ENCODE data around the gene FAM32A. TPM values are rescaled to one million over a fixed set of nuclear protein-coding genes. Genes with fewer than 3 reads are reported as not detected.

Gene FAM32A
- total and polyA plus RNA-seq, 10 of the 15 experiments (the other 5 are each of a cell fraction or from before 2014, with no cell fraction given), result 33.3 to 116 (median 71.9) TPM

GRCh38 chr19:16166417-16166816, 18.8 kb upstream of the FAM32A start:
- H3K4me3 ChIP-seq, result no peak overlapping the region
- DNase-seq (ENCODE audit: low read depth, low spot score) (no peak), FAIRE-seq (no peak), ATAC-seq (no peak)
- no peak overlapping the region for H2AFZ ChIP-seq (ENCODE audit: control insufficient read depth, low read depth, low read length)
- H3K9me3 ChIP-seq (replicated peaks; ENCODE audit: control insufficient read depth, insufficient read depth, low read length), result no peaks in the 10 kb centered on the region; the same call in 2 of the 3 replicates
- intact Hi-C loops (cut with micrococcal nuclease; ENCODE audit: unreplicated experiment), result no loop called here
- 100% methylated on average over 1 of the region's 1 CpG for WGBS (ENCODE audit: insufficient coverage, insufficient replicate concordance, low lambda C conversion rate, missing lambda C conversion rate)
- in situ Hi-C loops (cut with MboI), result no loop called here
- BruUV-seq (replicated peaks), result no TSS peak
- no peaks in the 10 kb centered on the region for H4K20me1 ChIP-seq (ENCODE audit: control insufficient read depth, insufficient read depth)
- H3K4me2 ChIP-seq (ENCODE audit: control insufficient read depth, insufficient read depth), result no peak overlapping the region
- RAD21 ChIA-PET (ENCODE audit: unreplicated experiment), result no interaction called here
- TF ChIP-seq RFX5 (IDR thresholded peaks at IDR 0.05; ENCODE audit: low read depth, low read length) (no peak), SMAD1 (IDR thresholded peaks at IDR 0.05; ENCODE audit: low read depth, partially characterized antibody) (no peak), ZNF24 (IDR thresholded peaks at IDR 0.05) (peak; percentile 78)
- H3K36me3 ChIP-seq (ENCODE audit: control insufficient read depth in 2 of 2, insufficient read depth in 2 of 2, low read length in 1 of 2), result no peaks in the 10 kb centered on the region
- CTCF ChIA-PET, result no interaction called here
- SMC1A ChIA-PET (ENCODE audit: uncharacterized antibody, unreplicated experiment), result no interaction called here
- no peaks in the 10 kb centered on the region for H3K27me3 ChIP-seq (replicated peaks in 1 of 2; ENCODE audit: control insufficient read depth in 2 of 2, insufficient read depth in 2 of 2, low read length in 1 of 2)
- H3K4me1 ChIP-seq (ENCODE audit: control insufficient read depth, insufficient read depth, low read length), result peaks cover 4% of the 10 kb centered on the region; the same call in 1 of the 2 replicates
- no peak overlapping the region for H3K27ac ChIP-seq (ENCODE audit: control insufficient read depth, insufficient read depth)
- POLR2A ChIA-PET, result no interaction called here
- H3K9ac ChIP-seq (ENCODE audit: control insufficient read depth, insufficient read depth, low read length), result no peak overlapping the region
- no peaks in the 10 kb centered on the region for H3K79me2 ChIP-seq (ENCODE audit: control insufficient read depth, insufficient read depth, low read length)

GRCh38 chr19:16167055-16167454, 18.2 kb upstream of the FAM32A start:
- Histone ChIP-seq H2AFZ (ENCODE audit: control insufficient read depth, low read depth, low read length) (no peak overlapping the region), H3K79me2 (ENCODE audit: control insufficient read depth, insufficient read depth, low read length) (no peaks in the 10 kb centered on the region), H3K27me3 (replicated peaks in 1 of 2; ENCODE audit: control insufficient read depth in 2 of 2, insufficient read depth in 2 of 2, low read length in 1 of 2) (no peaks in the 10 kb centered on the region), H4K20me1 (ENCODE audit: control insufficient read depth, insufficient read depth) (no peaks in the 10 kb centered on the region), H3K36me3 (ENCODE audit: control insufficient read depth in 2 of 2, insufficient read depth in 2 of 2, low read length in 1 of 2) (no peaks in the 10 kb centered on the region), H3K27ac (ENCODE audit: control insufficient read depth, insufficient read depth) (no peak overlapping the region), H3K4me1 (ENCODE audit: control insufficient read depth, insufficient read depth, low read length) (peaks cover 4% of the 10 kb centered on the region; the same call in 1 of the 2 replicates), H3K4me3 (no peak overlapping the region), H3K4me2 (ENCODE audit: control insufficient read depth, insufficient read depth) (no peak overlapping the region), H3K9me3 (replicated peaks; ENCODE audit: control insufficient read depth, insufficient read depth, low read length) (no peaks in the 10 kb centered on the region; the same call in 2 of the 3 replicates), H3K9ac (ENCODE audit: control insufficient read depth, insufficient read depth, low read length) (no peak overlapping the region)
- CTCF ChIA-PET, result no interaction called here
- intact Hi-C loops (cut with micrococcal nuclease; ENCODE audit: unreplicated experiment) (no loop called here), in situ Hi-C loops (cut with MboI) (no loop called here)
- RAD21 ChIA-PET (ENCODE audit: unreplicated experiment), result no interaction called here
- ATAC-seq, result no peak
- SMC1A ChIA-PET (ENCODE audit: uncharacterized antibody, unreplicated experiment), result no interaction called here
- FAIRE-seq, result no peak
- TF ChIP-seq E2F8 (IDR thresholded peaks at IDR 0.05; ENCODE audit: low read depth, partially characterized antibody), result no peak
- no peak for TF ChIP-seq WRNIP1 (IDR thresholded peaks at IDR 0.05; ENCODE audit: borderline replicate concordance, low read depth, low read length)
- no TSS peak for BruUV-seq (replicated peaks)
- POLR2A ChIA-PET, result no interaction called here
- no peak for DNase-seq (ENCODE audit: low read depth, low spot score)
- WGBS (ENCODE audit: insufficient coverage, insufficient replicate concordance, low lambda C conversion rate, missing lambda C conversion rate), result 81% methylated on average over 5 of the region's 5 CpGs
